ENCODE data around the gene FDXR. TPM values are rescaled to one million over a fixed set of nuclear protein-coding genes. Genes with fewer than 3 reads are reported as not detected.

The FDXR gene
- total and polyA plus RNA-seq, 9 of the 15 experiments (the other 6 are each of a cell fraction or from before 2014, with no cell fraction given): 0.89 to 70.7 (median 30.9) TPM

DNA sequence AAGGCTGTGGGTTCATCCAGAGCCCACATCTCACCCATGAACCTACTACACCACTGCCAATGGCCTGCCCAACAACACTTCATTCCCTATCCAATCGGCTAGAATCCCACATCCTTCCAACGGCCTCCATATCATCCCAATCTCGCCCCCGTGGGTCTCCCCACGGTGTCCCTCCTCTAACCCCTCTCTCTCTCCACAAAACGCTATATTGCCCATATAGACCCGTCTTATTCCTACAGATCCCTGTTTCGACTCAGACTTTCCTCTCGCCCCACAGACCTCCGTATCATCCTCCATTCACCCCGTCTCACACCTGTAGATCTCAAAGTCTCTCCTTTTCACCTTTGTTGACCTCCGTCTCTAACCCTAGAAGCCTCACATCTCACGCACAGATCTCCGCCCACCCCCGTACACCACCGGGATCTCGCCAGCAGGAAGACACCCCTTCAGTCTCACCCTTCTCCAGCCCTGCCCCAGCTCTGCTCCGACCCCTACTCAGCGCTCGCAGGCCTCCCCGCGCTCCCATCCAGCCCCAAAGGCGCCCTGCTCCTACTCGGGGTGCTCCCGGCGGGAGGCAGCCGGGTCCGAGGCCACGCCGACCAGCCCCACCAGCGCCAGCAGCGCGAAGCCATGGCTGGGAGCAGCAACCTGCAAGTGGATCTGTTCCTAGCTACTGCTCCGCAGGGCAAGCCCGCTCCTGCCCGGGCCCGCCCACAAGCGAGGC is at the start of gene FDXR (continued):
- TF ChIP-seq EWSR1 (IDR thresholded peaks at IDR 0.05; ENCODE audit: borderline replicate concordance, low read depth, partially characterized antibody) (no peak), CREB1 (IDR thresholded peaks at IDR 0.05) (no peak), CREB1 (CRISPR knock-in tag; IDR thresholded peaks at IDR 0.05) (no peak), RAD51 (IDR thresholded peaks at IDR 0.05; ENCODE audit: borderline replicate concordance, low read depth) (no peak), HDAC6 (IDR thresholded peaks at IDR 0.05; ENCODE audit: low read depth, low read length) (no peak), BACH1 (tag; IDR thresholded peaks at IDR 0.05) (no peak), NFIC (IDR thresholded peaks at IDR 0.05) (peak; percentile 43; the same call in 1 of the 2 replicates), FOXK2 (conservative IDR thresholded peaks at IDR 0.05 in 1 of 2, IDR thresholded peaks at IDR 0.05 in 1 of 2; ENCODE audit: low read depth in 2 of 2) (no peak), ZZZ3 (IDR thresholded peaks at IDR 0.05) (no peak), JUND (IDR thresholded peaks at IDR 0.05; ENCODE audit: borderline replicate concordance, low read depth, low read length) (no peak), JUND (tag; IDR thresholded peaks at IDR 0.05; ENCODE audit: borderline replicate concordance, low read depth, low read length) (no peak), CBFA2T3 (IDR thresholded peaks at IDR 0.05) (0 out of 2 replicates have a peak, but pooled peaks have one; percentile 7), CREB3 (tag; conservative IDR thresholded peaks at IDR 0.05; ENCODE audit: low read depth) (no peak), AFF1 (IDR thresholded peaks at IDR 0.05; ENCODE audit: low read depth in 1 of 2, partially characterized antibody in 2 of 2) (no peak), FOXJ3 (CRISPR knock-in tag; IDR thresholded peaks at IDR 0.05) (no peak), ASH1L (IDR thresholded peaks at IDR 0.05; ENCODE audit: borderline replicate concordance, low read depth, partially characterized antibody) (no peak), ZNF347 (CRISPR knock-in tag; IDR thresholded peaks at IDR 0.05; ENCODE audit: low read depth) (no peak), MYNN (IDR thresholded peaks at IDR 0.05) (no peak), MYNN (CRISPR knock-in tag; IDR thresholded peaks at IDR 0.05) (no peak)
- TF ChIP-seq, protein P1, sequence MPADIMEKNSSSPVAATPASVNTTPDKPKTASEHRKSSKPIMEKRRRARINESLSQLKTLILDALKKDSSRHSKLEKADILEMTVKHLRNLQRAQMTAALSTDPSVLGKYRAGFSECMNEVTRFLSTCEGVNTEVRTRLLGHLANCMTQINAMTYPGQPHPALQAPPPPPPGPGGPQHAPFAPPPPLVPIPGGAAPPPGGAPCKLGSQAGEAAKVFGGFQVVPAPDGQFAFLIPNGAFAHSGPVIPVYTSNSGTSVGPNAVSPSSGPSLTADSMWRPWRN (IDR thresholded peaks at IDR 0.05; ENCODE audit: low read depth): no peak
- TF ChIP-seq, protein P2, sequence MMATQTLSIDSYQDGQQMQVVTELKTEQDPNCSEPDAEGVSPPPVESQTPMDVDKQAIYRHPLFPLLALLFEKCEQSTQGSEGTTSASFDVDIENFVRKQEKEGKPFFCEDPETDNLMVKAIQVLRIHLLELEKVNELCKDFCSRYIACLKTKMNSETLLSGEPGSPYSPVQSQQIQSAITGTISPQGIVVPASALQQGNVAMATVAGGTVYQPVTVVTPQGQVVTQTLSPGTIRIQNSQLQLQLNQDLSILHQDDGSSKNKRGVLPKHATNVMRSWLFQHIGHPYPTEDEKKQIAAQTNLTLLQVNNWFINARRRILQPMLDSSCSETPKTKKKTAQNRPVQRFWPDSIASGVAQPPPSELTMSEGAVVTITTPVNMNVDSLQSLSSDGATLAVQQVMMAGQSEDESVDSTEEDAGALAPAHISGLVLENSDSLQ (IDR thresholded peaks at IDR 0.05): 0 out of 2 replicates have a peak, but pooled peaks have one; percentile 15
- TF ChIP-seq, protein P3, sequence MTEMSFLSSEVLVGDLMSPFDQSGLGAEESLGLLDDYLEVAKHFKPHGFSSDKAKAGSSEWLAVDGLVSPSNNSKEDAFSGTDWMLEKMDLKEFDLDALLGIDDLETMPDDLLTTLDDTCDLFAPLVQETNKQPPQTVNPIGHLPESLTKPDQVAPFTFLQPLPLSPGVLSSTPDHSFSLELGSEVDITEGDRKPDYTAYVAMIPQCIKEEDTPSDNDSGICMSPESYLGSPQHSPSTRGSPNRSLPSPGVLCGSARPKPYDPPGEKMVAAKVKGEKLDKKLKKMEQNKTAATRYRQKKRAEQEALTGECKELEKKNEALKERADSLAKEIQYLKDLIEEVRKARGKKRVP (CRISPR knock-in tag; IDR thresholded peaks at IDR 0.05): no peak
